Measurements from ENCODE around the gene KIAA1217. TPM values are rescaled to one million over a fixed set of nuclear protein-coding genes. Genes with fewer than 3 reads are reported as not detected.

KIAA1217 gene
- polyA plus RNA-seq, 3 donors: not detected

GRCh38 chr10:24207781-24208611, 942 bp upstream of the KIAA1217 start:
- no peak for DNase-seq
- H3K4me2 ChIP-seq (replicated peaks; ENCODE audit: extremely low read depth, low read length, poor library complexity, severe bottlenecking): no peak overlapping the region
- 73% methylated on average over 4 of the region's 13 CpGs for WGBS (ENCODE audit: insufficient coverage)
- Mint-ChIP-seq H3K36me3 (no peaks in the 10 kb centered on the region), H3K4me1 (peaks cover 7% of the 10 kb centered on the region), H3K4me3 (peak overlapping the region in 1 of 2 donors; percentile 56), H3K9me3 (peaks cover 0 to 9% (median 5%) of the 10 kb centered on the region in 7 donors), H3K27ac (peak overlapping the region in 1 of 7 donors; percentile 47), H3K27me3 (ENCODE audit: low read depth in 3 of 3) (peaks cover 33 to 36% (median 35%) of the 10 kb centered on the region in 3 donors)
- H3K27ac ChIP-seq (ENCODE audit: low read depth in 1 of 2, low read length in 2 of 2): no peak overlapping the region
- intact Hi-C loops (cut with micrococcal nuclease): no loop called here
- H3K9me3 ChIP-seq (replicated peaks in 1 of 2; ENCODE audit: control insufficient read depth in 1 of 2, insufficient read depth in 1 of 2, low read length in 2 of 2): no peaks in the 10 kb centered on the region
- H3K79me2 ChIP-seq (ENCODE audit: insufficient read depth, low read length): no peaks in the 10 kb centered on the region
- no peak overlapping the region for H2AFZ ChIP-seq (ENCODE audit: insufficient read depth, low read depth, low read length, poor library complexity, severe bottlenecking)
- no peaks in the 10 kb centered on the region for H3K4me1 ChIP-seq (ENCODE audit: control insufficient read depth in 1 of 2, insufficient read depth in 2 of 2, low read length in 2 of 2)
- H4K20me1 ChIP-seq (ENCODE audit: insufficient read depth, low read length): no peaks in the 10 kb centered on the region
- no peak for TF ChIP-seq CTCF (IDR thresholded peaks at IDR 0.05)
- H3K4me3 ChIP-seq (replicated peaks in 1 of 3; ENCODE audit: low read depth in 2 of 3, low read length in 3 of 3): no peak overlapping the region
- H3K36me3 ChIP-seq (replicated peaks in 1 of 2; ENCODE audit: control insufficient read depth in 1 of 2, insufficient read depth in 2 of 2, low read length in 2 of 2): no peaks in the 10 kb centered on the region
- peaks cover 27 to 32% of the 10 kb centered on the region in 2 donors for H3K27me3 ChIP-seq (ENCODE audit: control insufficient read depth in 2 of 2, insufficient read depth in 2 of 2, low read length in 2 of 2)
- H3K9ac ChIP-seq (ENCODE audit: insufficient read depth, low read length, poor library complexity, severe bottlenecking): no peak overlapping the region

GRCh38 chr10:24209432-24209771, 464 bp downstream of the KIAA1217 start:
- Histone ChIP-seq H3K4me3 (replicated peaks in 1 of 3; ENCODE audit: low read depth in 2 of 3, low read length in 3 of 3) (no peak overlapping the region), H3K9me3 (replicated peaks in 1 of 2; ENCODE audit: control insufficient read depth in 1 of 2, insufficient read depth in 1 of 2, low read length in 2 of 2) (no peaks in the 10 kb centered on the region), H3K4me2 (replicated peaks; ENCODE audit: extremely low read depth, low read length, poor library complexity, severe bottlenecking) (no peak overlapping the region), H3K9ac (ENCODE audit: insufficient read depth, low read length, poor library complexity, severe bottlenecking) (no peak overlapping the region), H3K27me3 (ENCODE audit: control insufficient read depth in 2 of 2, insufficient read depth in 2 of 2, low read length in 2 of 2) (peaks cover 27 to 32% of the 10 kb centered on the region in 2 donors), H3K36me3 (replicated peaks in 1 of 2; ENCODE audit: control insufficient read depth in 1 of 2, insufficient read depth in 2 of 2, low read length in 2 of 2) (no peaks in the 10 kb centered on the region), H3K4me1 (ENCODE audit: control insufficient read depth in 1 of 2, insufficient read depth in 2 of 2, low read length in 2 of 2) (no peaks in the 10 kb centered on the region), H4K20me1 (ENCODE audit: insufficient read depth, low read length) (no peaks in the 10 kb centered on the region), H3K79me2 (ENCODE audit: insufficient read depth, low read length) (no peaks in the 10 kb centered on the region), H3K27ac (ENCODE audit: low read depth in 1 of 2, low read length in 2 of 2) (no peak overlapping the region), H2AFZ (ENCODE audit: insufficient read depth, low read depth, low read length, poor library complexity, severe bottlenecking) (no peak overlapping the region)
- Mint-ChIP-seq H3K4me1 (peaks cover 7% of the 10 kb centered on the region), H3K9me3 (peaks cover 0 to 9% (median 5%) of the 10 kb centered on the region in 7 donors), H3K4me3 (peak overlapping the region; percentile 12 to 73), H3K27ac (no peak overlapping the region), H3K27me3 (ENCODE audit: low read depth in 3 of 3) (peaks cover 33 to 38% (median 35%) of the 10 kb centered on the region in 3 donors), H3K36me3 (no peaks in the 10 kb centered on the region)
- intact Hi-C loops (cut with micrococcal nuclease): no loop called here
- TF ChIP-seq CTCF (IDR thresholded peaks at IDR 0.05): no peak
- DNase-seq: peak in 1 of 3 donors; percentile 4
- 8% methylated on average over 3 of the region's 5 CpGs for WGBS (ENCODE audit: insufficient coverage)
